KOPT-K1 (cell line): ENCODE data around the gene P2RX2.

ENCODE experiments used
- H3K27ac ChIP-seq: fragments of 200-600 bp; sonication (generic); 2 replicates; pipeline ENCODE4 v1.5.1; 2016; ENCODE audit warnings: antibody characterized with exemption, mild to moderate bottlenecking, low read depth, low read length; ENCODE audit not compliant: poor library complexity, severe bottlenecking
- H3K36me3 ChIP-seq: fragments of 200-600 bp; sonication (generic); 2 replicates; pipeline ENCODE4 v1.5.1; 2017; ENCODE audit warnings: antibody characterized with exemption, mild to moderate bottlenecking, low read length, moderate library complexity; ENCODE audit not compliant: insufficient read depth
- H3K9me3 ChIP-seq: fragments of 200-600 bp; sonication (generic); 2 replicates; pipeline ENCODE4 v1.5.1; 2017; ENCODE audit warnings: antibody characterized with exemption, low read length, mild to moderate bottlenecking; ENCODE audit not compliant: insufficient read depth, poor library complexity, severe bottlenecking

P2RX2 gene

DNA sequence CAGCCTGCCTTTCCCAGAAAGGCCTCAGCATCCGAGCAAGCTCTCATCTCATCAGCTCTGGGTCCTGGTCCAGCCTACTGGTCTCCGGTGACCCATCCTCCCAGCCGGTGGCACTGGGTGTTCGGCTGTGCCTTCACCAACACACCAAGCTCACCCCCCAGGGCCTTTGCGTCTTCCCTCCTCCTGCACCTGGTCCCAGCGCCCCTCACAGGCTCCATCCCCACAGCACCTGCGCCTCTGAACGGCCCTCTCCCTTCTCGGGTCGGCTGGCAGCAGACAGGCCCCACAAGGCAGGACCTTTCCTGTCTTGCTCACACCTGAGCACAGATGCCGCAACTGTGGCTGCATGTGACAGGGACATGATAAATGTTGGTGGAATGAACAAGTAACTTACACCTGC, 13.1 kb downstream of the P2RX2 start:
- Histone ChIP-seq H3K9me3 (no peaks in the 10 kb centered on the region), H3K36me3 (peaks cover 99% of the 10 kb centered on the region), H3K27ac (no peak overlapping the region)

DNA sequence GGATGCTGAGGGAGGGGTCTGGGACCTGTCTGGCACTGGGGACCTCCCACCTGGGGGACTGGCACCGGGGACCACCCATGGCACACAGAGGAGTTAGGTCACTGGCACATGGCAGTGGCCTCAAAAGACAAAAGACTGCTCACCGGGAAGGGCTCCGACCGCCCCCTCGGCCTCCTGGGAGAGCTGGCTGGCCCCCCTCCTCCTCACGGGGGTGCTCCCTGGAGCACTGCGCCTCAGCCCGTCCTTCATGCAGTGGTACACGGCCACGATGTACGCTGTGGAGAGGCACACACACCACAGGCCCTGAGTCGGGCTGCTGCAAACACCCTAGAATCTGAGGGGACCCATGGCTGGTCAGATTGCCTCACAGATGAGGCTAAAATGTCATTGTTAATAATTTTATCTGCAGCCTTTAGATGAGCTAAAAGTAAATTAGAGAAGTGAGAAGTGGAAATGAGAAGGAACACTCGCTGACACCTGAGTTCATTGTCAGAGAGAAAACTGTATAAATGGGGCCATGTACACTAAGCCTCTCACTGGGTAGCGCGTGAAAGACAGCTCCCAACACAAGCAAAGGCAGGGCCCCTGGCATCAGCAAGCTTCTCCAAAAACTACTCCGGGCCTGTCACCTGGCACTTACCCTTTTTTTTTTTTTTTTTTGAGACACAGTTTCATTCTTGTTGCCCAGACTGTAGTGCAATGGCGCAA, 14.1 kb downstream of the P2RX2 start:
- Histone ChIP-seq H3K27ac (no peak overlapping the region), H3K9me3 (no peaks in the 10 kb centered on the region), H3K36me3 (peaks cover 99% of the 10 kb centered on the region)

DNA sequence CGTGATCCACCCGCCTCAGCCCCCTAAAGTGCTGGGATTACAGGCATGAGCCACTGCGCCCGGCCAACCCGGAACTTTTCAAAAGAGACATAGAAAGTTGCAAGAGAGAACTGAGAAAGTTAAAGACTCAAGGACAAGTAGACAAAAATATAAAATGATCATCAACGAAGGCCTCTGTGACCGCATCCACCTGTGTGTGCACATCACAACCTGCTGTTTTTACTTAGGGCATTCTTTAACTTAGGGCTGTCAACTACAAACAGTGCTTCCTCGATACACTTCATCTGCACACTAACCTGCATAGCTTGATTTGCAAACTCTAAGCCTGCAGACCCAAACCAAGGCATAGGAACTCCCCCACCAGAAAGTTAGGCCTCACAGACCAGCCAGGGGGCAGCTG, 14.8 kb downstream of the P2RX2 start:
- peaks cover 100% of the 10 kb centered on the region for H3K36me3 ChIP-seq

GRCh38 chr12:132633901-132634300, 15.3 kb downstream of the P2RX2 start:
- H3K36me3 ChIP-seq = peaks cover 100% of the 10 kb centered on the region
- no peak overlapping the region for H3K27ac ChIP-seq
- no peaks in the 10 kb centered on the region for H3K9me3 ChIP-seq

More for the DNA sequence above, 14.8 kb downstream of the P2RX2 start:
- Histone ChIP-seq H3K27ac (no peak overlapping the region), H3K9me3 (no peaks in the 10 kb centered on the region)

DNA sequence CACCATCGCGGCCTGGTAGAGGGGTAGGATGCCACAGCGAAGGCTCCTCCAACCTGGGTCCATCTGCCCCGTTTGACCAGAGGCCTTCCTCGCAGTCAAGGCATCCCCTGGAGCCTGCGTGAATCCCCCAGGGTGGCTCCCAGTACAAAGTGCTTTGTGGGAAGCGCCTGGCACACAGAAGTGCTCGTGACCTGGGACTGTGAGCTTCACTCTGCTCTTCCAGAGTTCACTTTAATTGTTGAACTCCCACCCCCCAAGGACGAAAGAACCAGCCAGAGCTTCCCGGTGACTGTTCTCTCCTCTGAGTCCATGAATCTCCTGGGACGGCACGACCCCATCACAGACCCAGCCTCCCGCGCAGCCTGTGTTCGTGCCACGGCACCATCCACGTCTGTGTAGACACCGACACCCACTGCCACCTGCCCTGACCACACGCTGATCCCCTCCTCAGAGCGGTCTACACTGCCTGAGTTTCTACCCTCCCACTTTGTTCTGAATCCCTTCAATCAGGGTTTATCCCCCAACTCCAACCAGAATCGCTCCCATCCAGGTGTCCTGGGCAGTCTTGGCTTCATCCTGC, 15.9 kb downstream of the P2RX2 start:
- Histone ChIP-seq H3K27ac (no peak overlapping the region), H3K36me3 (peaks cover 100% of the 10 kb centered on the region), H3K9me3 (no peaks in the 10 kb centered on the region)

DNA sequence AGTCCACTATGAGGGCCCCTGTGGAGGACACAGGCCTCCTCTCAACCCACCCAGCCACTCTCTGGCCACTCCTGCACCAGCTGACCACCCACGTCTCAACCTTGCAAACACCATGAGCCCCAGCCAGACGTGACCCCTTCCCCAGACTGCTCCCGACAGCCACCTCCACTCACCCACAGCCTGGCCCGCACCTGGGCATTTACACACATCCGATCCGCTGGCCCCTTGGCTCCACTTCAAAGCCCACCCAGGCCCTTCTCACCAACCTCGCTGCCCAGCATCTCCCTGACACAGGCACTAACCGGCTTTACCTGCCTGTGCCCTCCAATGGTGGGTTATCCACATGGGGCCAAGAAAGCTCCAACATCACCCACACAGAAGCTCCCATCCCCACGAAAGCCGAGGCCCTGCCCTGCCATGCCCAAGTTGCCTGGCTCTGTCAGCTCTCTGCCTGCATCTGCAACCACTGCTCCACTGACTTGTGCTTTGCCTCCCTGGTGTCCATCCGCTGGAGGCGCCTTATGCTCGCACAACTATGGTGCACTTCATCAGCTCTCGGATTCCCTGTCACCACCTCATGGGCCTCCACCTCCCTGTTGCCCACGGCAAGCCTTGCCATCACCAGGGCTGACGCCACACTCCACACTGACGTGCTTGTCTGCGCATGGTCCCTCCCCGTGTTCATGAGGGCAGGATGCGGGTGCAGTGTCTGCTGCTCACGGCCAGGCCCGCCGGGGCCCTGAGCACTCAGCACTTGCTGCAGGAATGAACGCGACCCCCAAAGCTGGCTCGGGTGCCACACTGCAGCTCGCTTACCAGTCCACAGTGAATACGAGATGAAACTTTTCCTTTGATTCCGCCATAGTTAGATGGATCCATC, 16.7 kb downstream of the P2RX2 start:
- no peaks in the 10 kb centered on the region for H3K9me3 ChIP-seq
- H3K36me3 ChIP-seq = peaks cover 100% of the 10 kb centered on the region
- H3K27ac ChIP-seq = no peak overlapping the region

- H3K27ac ChIP-seq = no peak overlapping the region
- peaks cover 100% of the 10 kb centered on the region for H3K36me3 ChIP-seq
- no peaks in the 10 kb centered on the region for H3K9me3 ChIP-seq
These were observed 19.2 kb downstream of the P2RX2 start for GRCh38 chr12:132637811-132638210.

DNA sequence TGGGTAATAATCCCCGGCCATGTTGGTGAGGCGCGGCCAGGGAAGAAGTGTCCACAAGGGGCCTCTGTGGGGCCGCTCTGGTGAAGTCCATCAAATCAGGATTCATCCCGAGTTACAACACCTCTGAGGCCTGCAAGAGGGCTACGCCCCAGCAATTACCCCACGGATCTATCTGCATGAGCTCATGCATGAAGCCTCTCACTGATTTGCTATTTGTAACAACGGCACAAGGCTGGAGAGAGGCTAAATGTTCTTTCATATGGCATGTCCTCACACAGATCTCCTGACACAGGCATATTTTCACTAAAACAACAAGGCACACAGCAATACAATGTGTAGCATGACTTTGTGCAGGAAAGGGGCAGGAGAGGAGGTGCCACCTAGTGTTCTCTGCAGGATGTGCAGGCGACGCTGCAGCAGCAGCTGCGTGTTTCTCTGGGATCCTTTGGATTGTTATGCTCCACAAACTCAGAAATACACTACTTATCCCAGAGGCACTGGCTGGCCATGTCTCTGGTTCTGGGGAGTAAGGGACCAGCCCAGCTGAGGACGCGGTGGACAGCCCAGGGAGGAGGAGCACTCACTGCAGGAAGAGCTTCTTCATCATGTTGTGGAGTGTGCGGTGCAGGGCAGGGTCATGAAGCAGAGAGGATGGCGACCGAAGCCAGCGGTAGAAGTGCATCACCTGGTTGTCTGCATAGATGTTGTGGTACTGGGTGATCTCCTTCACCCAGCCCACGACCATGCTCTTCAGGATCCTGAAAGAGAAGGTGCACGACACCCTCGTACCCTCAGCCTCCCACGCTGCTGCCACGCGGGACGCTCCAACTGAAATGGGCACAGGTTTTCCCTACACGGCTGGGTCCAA, 20.2 kb downstream of the P2RX2 start:
- H3K9me3 ChIP-seq = no peaks in the 10 kb centered on the region
- no peak overlapping the region for H3K27ac ChIP-seq
- peaks cover 100% of the 10 kb centered on the region for H3K36me3 ChIP-seq

DNA sequence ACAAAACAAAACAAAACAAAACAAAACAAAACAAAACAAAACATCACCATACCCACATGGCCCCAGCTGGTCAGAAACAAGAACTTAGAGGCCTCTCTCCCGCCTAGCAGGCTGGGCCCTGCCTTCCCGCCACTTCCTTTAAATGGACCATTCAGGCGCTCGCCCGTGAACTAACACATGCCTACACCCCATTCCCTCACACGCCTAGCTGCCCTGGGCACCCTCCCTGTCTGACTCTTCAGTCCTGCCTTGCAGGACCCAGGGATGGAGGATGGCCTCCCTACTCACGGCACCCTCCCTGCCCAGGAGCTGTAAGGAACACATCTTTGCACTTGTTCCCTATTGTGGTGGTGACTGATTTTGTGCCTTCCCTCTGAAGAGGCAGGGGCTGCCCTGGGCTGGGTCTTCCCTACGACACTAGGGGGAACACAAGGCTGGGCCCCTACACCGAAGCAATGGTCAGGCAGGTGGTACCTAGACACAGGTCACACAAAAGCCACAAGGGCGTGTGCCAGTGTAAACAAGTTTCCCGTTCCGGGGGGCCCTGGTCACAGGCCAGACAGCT, 21.5 kb downstream of the P2RX2 start:
- Histone ChIP-seq H3K36me3 (peaks cover 98% of the 10 kb centered on the region), H3K27ac (no peak overlapping the region), H3K9me3 (no peaks in the 10 kb centered on the region)

DNA sequence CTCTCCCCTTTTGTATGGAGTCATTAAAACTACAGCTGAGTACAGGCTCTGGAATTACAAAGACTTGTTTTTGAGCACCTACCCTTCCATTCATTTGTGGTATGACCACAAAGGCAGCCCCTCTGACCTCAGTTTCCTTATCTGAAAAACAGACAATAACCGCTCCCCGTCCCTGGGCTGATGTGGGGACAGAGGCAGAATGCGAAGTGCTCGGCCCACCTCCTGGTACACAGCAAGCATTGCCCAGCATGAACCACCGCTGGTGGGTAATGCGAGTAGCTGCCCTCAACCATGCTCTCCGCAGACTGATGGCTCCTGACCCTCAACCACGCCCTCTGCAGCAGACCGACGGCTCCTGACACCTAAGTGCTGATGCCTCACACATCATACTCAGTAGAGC, 22.4 kb downstream of the P2RX2 start:
- Histone ChIP-seq H3K9me3 (no peaks in the 10 kb centered on the region), H3K36me3 (peaks cover 98% of the 10 kb centered on the region), H3K27ac (no peak overlapping the region)

DNA sequence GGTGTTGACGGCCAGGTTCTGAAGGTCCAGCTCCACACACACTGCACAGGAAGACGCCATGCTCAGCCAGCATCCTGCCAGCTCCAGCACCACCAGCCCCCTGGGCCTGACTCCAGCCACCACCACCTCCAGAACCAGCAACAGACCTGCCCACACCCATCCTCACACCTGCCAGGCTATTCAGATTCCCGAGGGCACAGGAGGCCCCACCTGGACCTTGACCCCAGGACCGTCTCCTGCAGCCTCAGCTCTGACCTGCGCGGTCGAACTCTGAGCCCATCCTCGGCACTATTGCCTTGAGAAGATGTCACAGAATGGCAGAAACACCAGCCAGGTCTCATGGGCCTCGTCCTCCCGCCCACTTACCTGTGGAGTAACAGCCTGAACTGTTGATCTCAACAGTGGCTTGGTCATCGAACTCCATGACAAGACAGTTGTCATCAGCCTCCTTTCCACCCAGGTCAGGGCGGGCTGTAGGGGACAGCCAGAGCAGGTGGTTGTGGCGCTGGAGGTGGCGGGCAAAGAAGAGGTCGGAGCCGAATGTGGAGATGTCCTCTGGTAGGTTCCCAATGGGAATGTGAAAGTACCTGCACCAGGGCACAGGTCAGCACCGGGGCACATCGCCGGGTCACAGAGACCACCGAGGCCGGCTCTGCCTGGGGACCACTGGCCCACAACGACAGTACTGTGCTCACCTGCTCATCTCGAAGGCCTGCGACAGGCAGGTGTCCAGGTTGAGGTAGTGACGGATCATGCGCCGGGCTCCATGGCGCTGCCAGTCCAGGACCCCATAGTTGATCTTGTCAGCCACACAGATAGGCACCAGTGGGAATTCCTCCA, 23.5 kb downstream of the P2RX2 start:
- H3K9me3 ChIP-seq = no peaks in the 10 kb centered on the region
- no peak overlapping the region for H3K27ac ChIP-seq
- peaks cover 98% of the 10 kb centered on the region for H3K36me3 ChIP-seq

GRCh38 chr12:132642846-132643835, 24.6 kb downstream of the P2RX2 start:
- Histone ChIP-seq H3K36me3 (peaks cover 98% of the 10 kb centered on the region), H3K27ac (no peak overlapping the region), H3K9me3 (no peaks in the 10 kb centered on the region)

GRCh38 chr12:132646850-132647249, 28.3 kb downstream of the P2RX2 start:
- H3K27ac ChIP-seq = no peak overlapping the region
- H3K9me3 ChIP-seq = no peaks in the 10 kb centered on the region
- H3K36me3 ChIP-seq = peaks cover 98% of the 10 kb centered on the region
